ENCODE results near the gene ID4. TPM values are rescaled to one million over a fixed set of nuclear protein-coding genes. Genes with fewer than 3 reads are reported as not detected.

The ID4 gene
- total RNA-seq, 1 donor from 2014 or later = 27.7 TPM

GRCh38 chr6:19804205-19805128, 32.7 kb upstream of the ID4 start:
- peak in 1 of 2 donors; percentile 93 for DNase-seq (ENCODE audit: extremely low spot score in 2 of 2)
- Histone ChIP-seq H3K9me3 (no peaks in the 10 kb centered on the region), H3K27ac (peak overlapping the region; percentile 72), H3K4me1 (peaks cover 5% of the 10 kb centered on the region), H3K4me3 (peak overlapping the region; percentile 43 to 63), H3K36me3 (no peaks in the 10 kb centered on the region), H3K27me3 (no peaks in the 10 kb centered on the region)
- intact Hi-C loops (cut with DNase I) = no loop called here
- peak; percentile 48 to 90 for TF ChIP-seq POLR2AphosphoS5 (IDR thresholded peaks at IDR 0.05; ENCODE audit: insufficient read depth in 1 of 2, low read depth in 1 of 2)
- TF ChIP-seq CTCF (IDR thresholded peaks at IDR 0.05) = no peak
- peak in 1 of 2 donors; percentile 60 for TF ChIP-seq POLR2A (IDR thresholded peaks at IDR 0.05)

- no peak for TF ChIP-seq POLR2A (IDR thresholded peaks at IDR 0.05)
- no peak for TF ChIP-seq POLR2AphosphoS5 (IDR thresholded peaks at IDR 0.05; ENCODE audit: insufficient read depth in 1 of 2, low read depth in 1 of 2)
- no peak for TF ChIP-seq CTCF (IDR thresholded peaks at IDR 0.05)
- H3K4me3 ChIP-seq = peak overlapping the region; percentile 43 to 63
- H3K4me1 ChIP-seq = peaks cover 5% of the 10 kb centered on the region
- no peaks in the 10 kb centered on the region for H3K36me3 ChIP-seq
- peak overlapping the region; percentile 72 for H3K27ac ChIP-seq
- no peak for DNase-seq (ENCODE audit: extremely low spot score in 2 of 2)
- intact Hi-C loops (cut with DNase I) = no loop called here
- no peaks in the 10 kb centered on the region for H3K9me3 ChIP-seq
- no peaks in the 10 kb centered on the region for H3K27me3 ChIP-seq
Observed at GRCh38 chr6:19805129-19805481, 32.1 kb upstream of the ID4 start.

GRCh38 chr6:19806971-19807396, 30.2 kb upstream of the ID4 start:
- TF ChIP-seq CTCF (IDR thresholded peaks at IDR 0.05) = no peak
- no peak for TF ChIP-seq POLR2AphosphoS5 (IDR thresholded peaks at IDR 0.05; ENCODE audit: insufficient read depth in 1 of 2, low read depth in 1 of 2)
- TF ChIP-seq POLR2A (IDR thresholded peaks at IDR 0.05) = no peak
- Histone ChIP-seq H3K4me1 (peaks cover 5% of the 10 kb centered on the region), H3K27me3 (no peaks in the 10 kb centered on the region), H3K27ac (no peak overlapping the region), H3K9me3 (no peaks in the 10 kb centered on the region), H3K36me3 (no peaks in the 10 kb centered on the region), H3K4me3 (no peak overlapping the region)
- intact Hi-C loops (cut with DNase I) = no loop called here
- no peak for DNase-seq (ENCODE audit: extremely low spot score in 2 of 2)

GRCh38 chr6:19811397-19812079, 25.6 kb upstream of the ID4 start:
- Histone ChIP-seq H3K27ac (no peak overlapping the region), H3K27me3 (no peaks in the 10 kb centered on the region), H3K36me3 (no peaks in the 10 kb centered on the region), H3K4me3 (no peak overlapping the region), H3K4me1 (no peaks in the 10 kb centered on the region), H3K9me3 (no peaks in the 10 kb centered on the region)
- DNase-seq (ENCODE audit: extremely low spot score in 2 of 2) = no peak
- no peak for TF ChIP-seq POLR2A (IDR thresholded peaks at IDR 0.05)
- no peak for TF ChIP-seq CTCF (IDR thresholded peaks at IDR 0.05)
- TF ChIP-seq POLR2AphosphoS5 (IDR thresholded peaks at IDR 0.05; ENCODE audit: insufficient read depth in 1 of 2, low read depth in 1 of 2) = no peak
- intact Hi-C loops (cut with DNase I) = no loop called here

All from vagina (tissue), 2 donors.